ENCODE data around the gene CNGA2. TPM values are rescaled to one million over a fixed set of nuclear protein-coding genes. Genes with fewer than 3 reads are reported as not detected.

The CNGA2 gene
- total and polyA plus RNA-seq, 4 donors, result not detected

DNA sequence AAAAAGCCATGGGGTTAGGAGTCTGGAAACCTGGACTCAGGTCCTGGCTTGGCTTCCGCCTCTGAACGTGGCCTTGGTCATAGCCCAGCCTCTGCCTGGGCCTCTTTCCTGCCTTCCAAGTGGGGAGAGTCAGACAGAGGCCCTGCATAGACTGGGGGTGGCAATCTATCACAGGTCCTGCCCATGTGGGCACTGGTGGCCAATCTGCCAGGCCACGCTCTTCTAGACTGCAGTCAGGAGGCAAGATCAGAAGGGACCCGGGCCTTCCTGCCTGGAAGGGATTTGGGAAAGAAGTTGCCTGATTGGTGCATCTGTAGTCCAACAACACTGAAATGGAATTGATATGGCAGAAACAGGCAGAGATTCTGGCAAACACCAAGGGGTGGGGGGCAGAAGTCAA lies 46.1 kb downstream of the CNGA2 start:
- Histone ChIP-seq H3K27ac (ENCODE audit: low read depth in 1 of 2, low read length in 2 of 2) (no peak overlapping the region), H3K9ac (ENCODE audit: low read depth in 1 of 2, low read length in 2 of 2) (no peak overlapping the region), H3K36me3 (ENCODE audit: control insufficient read depth in 4 of 4, insufficient read depth in 3 of 4, low read depth in 1 of 4, low read length in 3 of 4) (no peaks in the 10 kb centered on the region), H3K4me3 (ENCODE audit: low read depth in 1 of 3, low read length in 3 of 3) (no peak overlapping the region), H3K4me1 (ENCODE audit: control insufficient read depth in 4 of 4, insufficient read depth in 4 of 4, low read length in 3 of 4) (no peaks in the 10 kb centered on the region), H3K9me3 (ENCODE audit: control insufficient read depth in 4 of 4, low read length in 3 of 4) (no peaks in the 10 kb centered on the region), H3K27me3 (ENCODE audit: control insufficient read depth in 4 of 4, insufficient read depth in 4 of 4, low read length in 3 of 4) (no peaks in the 10 kb centered on the region)
- no peak for TF ChIP-seq YY1 (IDR thresholded peaks at IDR 0.05)
- TF ChIP-seq HNF4A (conservative IDR thresholded peaks at IDR 0.05), result no peak
- TF ChIP-seq TAF1 (conservative IDR thresholded peaks at IDR 0.05), result no peak
- no peak for TF ChIP-seq FOXA2 (IDR thresholded peaks at IDR 0.05)
- TF ChIP-seq SP1 (IDR thresholded peaks at IDR 0.05), result no peak
- TF ChIP-seq HNF4G (IDR thresholded peaks at IDR 0.05), result no peak
- no peak for TF ChIP-seq JUND (IDR thresholded peaks at IDR 0.05)
- no peak for TF ChIP-seq NR2F2 (IDR thresholded peaks at IDR 0.05)
- TF ChIP-seq GABPA (IDR thresholded peaks at IDR 0.05 in 1 of 2, conservative IDR thresholded peaks at IDR 0.05 in 1 of 2), result no peak
- no peak for TF ChIP-seq REST (IDR thresholded peaks at IDR 0.05)
- TF ChIP-seq RAD21 (IDR thresholded peaks at IDR 0.05), result no peak
- TF ChIP-seq RXRA (IDR thresholded peaks at IDR 0.05), result no peak
- WGBS, result 91% methylated on average over 4 of the region's 4 CpGs
- DNase-seq (ENCODE audit: low spot score), result no peak

DNA sequence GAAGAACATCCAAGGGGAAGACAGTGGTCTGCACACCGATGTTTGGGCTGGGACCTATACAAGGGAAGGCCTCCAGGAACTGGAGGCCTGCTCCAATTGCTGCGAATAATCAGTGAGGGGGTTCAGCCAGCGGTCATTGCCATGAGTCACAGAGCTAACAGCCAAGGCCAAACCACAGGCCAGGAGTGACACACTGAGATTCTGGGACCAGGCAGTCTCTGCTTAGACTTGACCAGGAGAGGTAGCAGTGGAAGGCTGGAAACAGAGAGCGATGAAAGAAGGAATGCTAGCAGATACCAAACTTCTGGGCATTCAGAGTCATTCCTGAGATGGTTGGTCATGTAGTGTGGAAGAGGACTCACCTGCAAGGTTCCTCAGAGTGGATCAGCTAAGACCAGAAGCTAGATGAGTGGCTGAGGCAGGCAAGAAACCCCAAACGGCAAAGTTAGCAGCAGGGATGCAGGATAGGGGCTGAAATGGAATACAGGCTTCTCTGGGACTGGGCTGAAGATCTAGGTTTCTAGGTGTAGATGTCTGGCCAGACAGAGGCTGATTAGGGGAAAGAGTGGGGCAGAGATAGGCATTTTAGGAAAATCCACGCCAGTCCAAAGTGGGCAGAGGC lies 54.7 kb downstream of the CNGA2 start:
- Histone ChIP-seq H3K9ac (ENCODE audit: low read depth in 1 of 2, low read length in 2 of 2) (no peak overlapping the region), H3K4me3 (ENCODE audit: low read depth in 1 of 3, low read length in 3 of 3) (no peak overlapping the region), H3K27me3 (ENCODE audit: control insufficient read depth in 4 of 4, insufficient read depth in 4 of 4, low read length in 3 of 4) (no peaks in the 10 kb centered on the region), H3K9me3 (ENCODE audit: control insufficient read depth in 4 of 4, low read length in 3 of 4) (no peaks in the 10 kb centered on the region), H3K36me3 (ENCODE audit: control insufficient read depth in 4 of 4, insufficient read depth in 3 of 4, low read depth in 1 of 4, low read length in 3 of 4) (no peaks in the 10 kb centered on the region), H3K27ac (ENCODE audit: low read depth in 1 of 2, low read length in 2 of 2) (no peak overlapping the region), H3K4me1 (ENCODE audit: control insufficient read depth in 4 of 4, insufficient read depth in 4 of 4, low read length in 3 of 4) (no peaks in the 10 kb centered on the region)
- 76% methylated on average over 6 of the region's 6 CpGs for WGBS
- DNase-seq (ENCODE audit: low spot score), result no peak
- TF ChIP-seq SP1 (IDR thresholded peaks at IDR 0.05) (no peak), GABPA (IDR thresholded peaks at IDR 0.05 in 1 of 2, conservative IDR thresholded peaks at IDR 0.05 in 1 of 2) (no peak), REST (IDR thresholded peaks at IDR 0.05) (no peak)
